GM12875 (cell line): ENCODE data around the gene MEIS1.

Source experiments
- H3K4me3 ChIP-seq: one replicate; pipeline ENCODE4 v1.5.1; 2011; ENCODE audit warnings: low read depth, low read length, control low read depth
- TF ChIP-seq, protein P1 (sequence below): IDR thresholded peaks from 2 replicates; pipeline ENCODE4 v1.5.1; 2011; ENCODE audit warnings: low read depth, mild to moderate bottlenecking, control low read depth, inconsistent platforms, low read length, moderate library complexity, borderline replicate concordance; ENCODE audit not compliant: insufficient read depth

The MEIS1 gene

DNA sequence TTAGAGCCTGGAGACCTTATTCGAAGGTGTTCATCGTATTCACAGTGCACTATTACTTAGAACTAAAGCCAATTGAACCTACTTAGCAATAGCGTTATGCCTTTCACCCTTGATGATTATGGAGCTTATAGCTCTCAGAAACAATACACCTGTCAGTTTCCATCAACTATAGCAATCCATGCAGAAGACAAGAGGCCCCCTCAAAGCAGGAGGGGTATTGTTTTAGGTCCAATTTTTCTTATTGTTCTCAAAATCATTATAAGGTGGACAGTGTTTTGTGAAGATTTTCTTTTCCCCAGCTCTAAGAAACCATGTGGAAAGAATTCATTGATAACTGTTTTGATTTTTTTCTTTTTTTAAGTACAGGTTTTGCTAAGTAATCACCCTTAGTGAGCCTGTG is 135.5 kb downstream of the MEIS1 start:
- TF ChIP-seq, protein P1, sequence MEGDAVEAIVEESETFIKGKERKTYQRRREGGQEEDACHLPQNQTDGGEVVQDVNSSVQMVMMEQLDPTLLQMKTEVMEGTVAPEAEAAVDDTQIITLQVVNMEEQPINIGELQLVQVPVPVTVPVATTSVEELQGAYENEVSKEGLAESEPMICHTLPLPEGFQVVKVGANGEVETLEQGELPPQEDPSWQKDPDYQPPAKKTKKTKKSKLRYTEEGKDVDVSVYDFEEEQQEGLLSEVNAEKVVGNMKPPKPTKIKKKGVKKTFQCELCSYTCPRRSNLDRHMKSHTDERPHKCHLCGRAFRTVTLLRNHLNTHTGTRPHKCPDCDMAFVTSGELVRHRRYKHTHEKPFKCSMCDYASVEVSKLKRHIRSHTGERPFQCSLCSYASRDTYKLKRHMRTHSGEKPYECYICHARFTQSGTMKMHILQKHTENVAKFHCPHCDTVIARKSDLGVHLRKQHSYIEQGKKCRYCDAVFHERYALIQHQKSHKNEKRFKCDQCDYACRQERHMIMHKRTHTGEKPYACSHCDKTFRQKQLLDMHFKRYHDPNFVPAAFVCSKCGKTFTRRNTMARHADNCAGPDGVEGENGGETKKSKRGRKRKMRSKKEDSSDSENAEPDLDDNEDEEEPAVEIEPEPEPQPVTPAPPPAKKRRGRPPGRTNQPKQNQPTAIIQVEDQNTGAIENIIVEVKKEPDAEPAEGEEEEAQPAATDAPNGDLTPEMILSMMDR, result no peak
- H3K4me3 ChIP-seq, result no peak overlapping the region

GRCh38 chr2:66571918-66572317 is 137.0 kb downstream of the MEIS1 start:
- TF ChIP-seq, protein P1, result no peak
- no peak overlapping the region for H3K4me3 ChIP-seq

DNA sequence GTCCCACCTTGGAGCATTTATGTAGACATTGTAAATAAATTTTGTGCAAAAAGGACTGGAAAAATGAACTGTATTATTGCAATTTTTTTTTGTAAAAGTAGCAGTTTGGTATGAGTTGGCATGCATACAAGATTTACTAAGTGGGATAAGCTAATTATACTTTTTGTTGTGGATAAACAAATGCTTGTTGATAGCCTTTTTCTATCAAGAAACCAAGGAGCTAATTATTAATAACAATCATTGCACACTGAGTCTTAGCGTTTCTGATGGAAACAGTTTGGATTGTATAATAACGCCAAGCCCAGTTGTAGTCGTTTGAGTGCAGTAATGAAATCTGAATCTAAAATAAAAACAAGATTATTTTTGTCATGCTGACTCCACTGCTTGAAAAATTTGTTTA is 137.5 kb downstream of the MEIS1 start:
- TF ChIP-seq, protein P1, result no peak
- H3K4me3 ChIP-seq, result no peak overlapping the region

DNA sequence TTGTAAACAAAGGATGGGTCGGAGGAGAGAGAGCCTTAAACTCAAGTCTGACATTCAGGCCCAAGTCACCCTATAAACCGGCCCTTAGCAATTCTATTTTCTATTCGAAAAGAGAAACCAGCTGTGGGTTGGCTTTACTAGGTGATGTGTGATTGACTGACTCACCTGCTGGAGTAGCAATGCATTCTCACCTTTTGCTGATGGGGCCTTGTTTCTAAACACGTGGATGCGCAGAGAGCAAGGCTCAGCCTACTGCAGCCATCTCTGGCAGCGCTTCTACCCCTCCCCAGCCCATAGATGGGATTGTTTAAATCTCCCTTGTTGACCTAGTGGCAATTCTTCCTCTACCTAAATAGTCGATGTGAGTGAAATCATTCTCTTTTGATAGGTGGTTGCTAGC is 138.5 kb downstream of the MEIS1 start:
- no peak overlapping the region for H3K4me3 ChIP-seq
- TF ChIP-seq, protein P1, result no peak

DNA sequence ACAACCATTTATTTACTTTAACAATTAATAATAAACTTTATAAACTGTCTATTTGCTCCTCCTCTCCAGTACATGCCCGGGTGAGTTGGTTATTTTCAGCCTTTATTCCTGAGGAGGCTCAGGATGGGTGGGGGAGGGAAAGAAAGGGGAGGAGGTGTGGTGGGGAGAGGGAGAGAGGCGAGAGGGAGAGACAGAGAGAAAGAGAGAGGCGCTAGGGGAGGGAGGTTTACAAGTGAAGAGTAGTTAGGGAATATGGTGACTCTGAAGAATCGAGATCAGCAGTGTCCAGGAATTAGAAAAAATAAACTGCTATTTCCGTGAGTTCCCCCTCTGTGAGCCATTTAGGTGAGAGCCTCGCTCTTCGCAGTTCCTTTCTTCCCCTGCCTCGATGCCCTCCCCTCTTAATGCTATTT is 138.9 kb downstream of the MEIS1 start:
- TF ChIP-seq, protein P1, result no peak
- no peak overlapping the region for H3K4me3 ChIP-seq

DNA sequence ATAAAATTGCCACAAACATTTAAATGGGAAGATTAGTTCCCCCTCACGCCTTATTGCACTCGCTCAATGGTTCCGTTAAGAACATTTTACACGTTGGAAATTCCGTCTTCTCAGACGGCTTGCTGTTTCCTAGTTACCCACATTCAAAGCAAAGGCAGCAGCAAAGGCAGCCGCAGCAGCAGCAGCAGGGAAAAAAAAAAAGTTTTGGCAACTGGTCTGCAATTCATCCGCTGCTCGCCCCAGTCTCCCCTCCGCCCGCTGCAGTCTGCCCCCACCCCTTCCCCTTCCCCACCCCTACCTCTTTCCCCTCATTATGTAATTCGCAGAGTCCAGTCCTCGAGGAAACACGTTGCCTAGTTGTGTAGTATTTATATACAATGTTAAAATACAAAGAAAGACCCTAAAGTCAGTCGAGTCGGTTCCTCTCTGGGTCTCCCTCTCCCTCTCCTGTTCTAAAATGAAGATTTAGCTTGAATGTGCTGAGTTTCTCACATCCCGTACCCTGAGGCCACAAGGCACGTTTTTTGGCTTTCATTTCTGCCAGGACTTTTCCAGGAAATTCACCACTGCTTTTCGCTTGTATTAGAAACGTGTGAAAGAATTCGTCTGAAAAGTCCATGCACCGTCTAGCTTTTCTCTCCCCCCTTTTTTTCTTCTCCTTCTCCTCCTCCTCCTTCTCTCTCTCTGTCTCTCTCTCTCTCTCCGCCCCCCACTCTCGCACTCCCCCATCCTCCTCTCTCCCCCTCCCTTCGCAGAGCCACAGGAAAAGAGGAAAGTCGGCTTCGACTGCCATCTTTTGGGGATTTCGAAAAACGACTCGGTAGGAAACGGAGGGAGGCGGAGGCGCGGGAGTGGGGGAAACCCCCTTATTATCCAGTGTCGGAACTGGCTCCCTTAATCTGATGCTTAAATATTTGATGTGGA is 140.0 kb downstream of the MEIS1 start:
- TF ChIP-seq, protein P1, result no peak
- no peak overlapping the region for H3K4me3 ChIP-seq
